ENCODE measurements around the gene SPRED2.

- TF ChIP-seq CTCF (IDR thresholded peaks at IDR 0.05) (no peak), POLR2A (IDR thresholded peaks at IDR 0.05) (no peak)
These were observed 36.6 kb downstream of the SPRED2 start for GRCh38 chr2:65395621-65396347.
